Activated CD8-positive, alpha-beta memory T cell treated with anti-CD3 and anti-CD28 coated beads, Interleukin-2, amount 10 ng/mL, durations not matched to agents 7 days and 5 days (primary cell): ENCODE results near the gene KRT81. TPM values are rescaled to one million over a fixed set of nuclear protein-coding genes. Genes with fewer than 3 reads are reported as not detected.
"Not testable (repeated sequence)": the region's sequence is repeated elsewhere in the genome, so short reads cannot be mapped to it uniquely, and the experiment has no call there.

ENCODE experiments used
- ATAC-seq: fragments of 150-1000 bp; cut with Tn5 transposase; one replicate; pipeline ENCODE4 v1.10.0; 2021; ENCODE audit warnings: moderate library complexity
- CTCF ChIA-PET: fragments of 350-600 bp; sonication (Branson Sonifier 250); formaldehyde crosslinking; loops from one replicate; lab custom pipeline; 2021; ENCODE audit warnings: antibody characterized with exemption; lab: Charles Lee
- DNase-seq: peaks from one replicate; pipeline ENCODE4 v3.0.0-alpha.2; 2020
- H3K27ac Mint-ChIP-seq: one replicate; pipeline ENCODE4 v1.8.0; 2021; ENCODE audit warnings: mild to moderate bottlenecking, mixed read lengths
- H3K27me3 Mint-ChIP-seq: one replicate; pipeline ENCODE4 v1.8.0; 2021; ENCODE audit warnings: mixed read lengths
- H3K36me3 Mint-ChIP-seq: one replicate; pipeline ENCODE4 v1.8.0; 2021; ENCODE audit warnings: mild to moderate bottlenecking, mixed read lengths
- H3K4me1 Mint-ChIP-seq: one replicate; pipeline ENCODE4 v1.8.0; 2021; ENCODE audit warnings: mixed read lengths
- H3K4me3 Mint-ChIP-seq: one replicate; pipeline ENCODE4 v1.8.0; 2021; ENCODE audit warnings: mild to moderate bottlenecking, moderate library complexity, mixed read lengths
- H3K9me3 Mint-ChIP-seq: one replicate; pipeline ENCODE4 v1.8.0; 2022; ENCODE audit warnings: low read depth, mixed read lengths
- total RNA-seq, 2 experiments: library from RNA; stranded (reverse); gene quantifications; one replicate each; pipeline ENCODE4 v1.2.3, GENCODE V29; 2021

KRT81 gene
- total RNA-seq, 2 experiments from 2014 or later: 0.30 TPM; not detected in 1

DNA sequence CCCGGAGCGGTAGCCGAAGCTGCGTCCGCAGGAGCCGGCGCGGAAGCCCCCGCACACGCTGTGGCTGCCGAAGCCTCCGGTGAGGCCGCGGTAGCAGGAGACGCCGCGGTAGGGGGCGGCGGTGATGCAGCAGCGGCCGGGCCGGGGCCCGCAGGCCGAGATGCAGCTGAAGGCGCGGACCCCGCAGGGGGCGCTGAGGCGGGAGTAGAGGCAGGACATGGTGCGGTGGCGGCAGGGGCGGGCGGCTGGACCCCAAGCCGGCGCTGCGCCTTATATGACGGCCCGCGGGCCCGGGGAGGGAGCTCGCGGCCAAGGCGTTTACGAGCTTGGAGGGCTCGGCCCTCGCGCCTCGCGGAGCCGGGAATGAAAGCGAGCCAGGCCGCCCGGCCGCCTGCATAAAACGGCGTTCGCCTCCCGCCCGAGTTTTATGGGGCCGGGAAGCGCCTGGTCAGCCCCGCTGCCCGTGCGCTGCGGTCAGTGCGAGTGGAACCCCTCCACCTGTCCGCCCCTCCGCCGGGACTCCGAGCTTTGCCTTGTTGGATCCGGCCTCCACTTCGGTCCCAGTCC, 32.9 kb downstream of the KRT81 start:
- ATAC-seq (peak; percentile 23), DNase-seq (no peak)

DNA sequence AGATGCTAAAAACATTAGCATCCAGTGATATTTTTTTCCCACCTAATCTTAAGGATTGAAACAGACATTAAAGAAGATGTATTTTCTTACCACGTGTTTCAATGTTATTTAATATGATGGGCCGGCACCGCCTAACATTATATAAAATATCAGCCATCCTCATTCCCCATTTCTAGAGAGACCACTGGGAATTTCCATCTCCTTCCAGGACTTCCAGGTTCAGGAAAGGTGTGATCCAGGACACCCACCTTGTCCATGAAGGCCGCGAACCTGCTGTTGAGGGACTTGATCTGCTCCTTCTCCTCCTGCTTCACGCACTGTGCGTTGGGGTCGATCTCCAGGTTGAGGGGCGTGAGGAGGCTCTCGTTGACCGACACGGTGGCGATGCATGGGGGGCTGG, 33.4 kb downstream of the KRT81 start:
- peaks cover 17% of the 10 kb centered on the region for H3K4me1 Mint-ChIP-seq
- H3K27ac Mint-ChIP-seq, ATAC-seq, H3K9me3 Mint-ChIP-seq, DNase-seq, H3K36me3 Mint-ChIP-seq, H3K4me3 Mint-ChIP-seq: not testable (repeated sequence)
- CTCF ChIA-PET: interaction anchor here (1.7 kb wide), 1 partner anchor 22 kb away, joined by 10 read pairs; no protein-coding TSS in a partner anchor
- H3K27me3 Mint-ChIP-seq: peaks cover 74% of the 10 kb centered on the region

More for the DNA sequence above, 32.9 kb downstream of the KRT81 start:
- no peak overlapping the region for H3K4me3 Mint-ChIP-seq
- H3K36me3 Mint-ChIP-seq: no peaks in the 10 kb centered on the region
- H3K27ac Mint-ChIP-seq: no peak overlapping the region
- H3K27me3 Mint-ChIP-seq: peaks cover 71% of the 10 kb centered on the region
- CTCF ChIA-PET: interaction anchor here (1.2 to 1.7 kb wide), 3 partner anchors 14 to 37 kb away, joined by 4 to 10 read pairs (median 5); no protein-coding TSS in a partner anchor
- peaks cover 13% of the 10 kb centered on the region for H3K4me1 Mint-ChIP-seq
- H3K9me3 Mint-ChIP-seq: no peaks in the 10 kb centered on the region

DNA sequence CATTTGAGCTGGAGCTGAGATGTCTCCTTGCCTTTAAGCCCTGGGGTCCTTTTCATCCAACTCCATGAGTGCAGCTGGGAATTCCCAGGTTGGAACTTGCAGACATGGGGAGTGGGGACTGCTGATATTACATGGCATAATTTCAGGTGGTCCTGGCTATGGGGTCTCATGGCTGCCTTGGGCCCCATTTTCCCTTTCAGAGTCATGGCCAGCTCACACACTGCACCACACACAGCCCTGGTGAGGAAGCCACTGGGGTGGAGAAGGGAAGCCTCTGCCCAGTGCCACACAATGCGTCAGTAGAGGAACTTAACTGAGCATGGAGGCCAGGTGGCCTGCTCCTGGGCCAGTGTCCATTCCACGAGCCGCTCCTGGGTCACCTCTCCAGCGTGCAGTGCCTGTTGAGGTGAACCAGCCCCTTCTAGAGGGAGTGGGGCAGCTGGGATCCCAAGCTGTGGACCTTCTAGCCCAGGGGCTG, 34.2 kb downstream of the KRT81 start:
- ATAC-seq: no peak

GRCh38 chr12:52256584-52256935, 34.8 kb downstream of the KRT81 start:
- Mint-ChIP-seq H3K4me1 (peaks cover 31% of the 10 kb centered on the region), H3K27me3 (peaks cover 70% of the 10 kb centered on the region), H3K36me3 (peaks cover 6% of the 10 kb centered on the region), H3K9me3 (no peaks in the 10 kb centered on the region), H3K4me3 (no peak overlapping the region), H3K27ac (no peak overlapping the region)
- CTCF ChIA-PET: interaction anchor here (2.7 kb wide), 1 partner anchor 22 kb away, joined by 18 read pairs; no protein-coding TSS in a partner anchor
- ATAC-seq (no peak), DNase-seq (no peak)

More for the DNA sequence above, 34.2 kb downstream of the KRT81 start:
- peaks cover 25% of the 10 kb centered on the region for H3K4me1 Mint-ChIP-seq
- DNase-seq: no peak
- H3K36me3 Mint-ChIP-seq: peaks cover 4% of the 10 kb centered on the region
- no peak overlapping the region for H3K4me3 Mint-ChIP-seq
- peaks cover 74% of the 10 kb centered on the region for H3K27me3 Mint-ChIP-seq
- H3K27ac Mint-ChIP-seq: no peak overlapping the region
- no peaks in the 10 kb centered on the region for H3K9me3 Mint-ChIP-seq
- CTCF ChIA-PET: interaction anchor here (2.7 kb wide), 1 partner anchor 22 kb away, joined by 18 read pairs; no protein-coding TSS in a partner anchor

DNA sequence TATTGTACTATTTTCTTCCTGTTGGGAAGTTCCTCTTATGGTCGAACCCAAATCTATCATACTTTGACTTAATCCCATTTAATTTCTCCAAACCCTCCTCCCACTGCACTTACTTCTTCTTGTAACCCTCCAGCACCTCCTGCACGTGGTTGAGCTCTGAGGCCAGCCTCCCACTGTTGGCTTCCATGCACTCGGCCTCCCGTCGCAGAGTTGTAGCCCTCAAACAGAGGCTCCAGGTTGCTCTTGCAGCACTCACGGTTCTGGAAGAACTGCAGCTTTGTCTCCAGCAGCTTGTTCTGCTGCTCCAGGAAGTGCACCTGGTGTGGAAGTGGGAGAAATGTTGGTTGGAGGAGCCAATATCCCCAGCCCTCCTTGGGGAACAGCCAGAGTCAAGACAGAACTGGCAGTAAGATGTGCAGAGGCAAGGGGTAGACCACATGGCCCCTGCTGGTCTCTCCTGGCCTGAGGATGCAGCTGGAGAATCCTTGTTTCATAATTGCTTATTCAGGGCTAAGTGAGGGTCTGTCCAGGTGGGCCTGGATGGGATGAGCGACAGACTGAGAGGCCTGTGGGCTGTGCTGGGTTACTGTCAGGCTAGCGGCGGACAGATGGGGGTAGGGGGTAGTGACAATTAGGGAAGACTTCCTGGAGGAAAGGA, 35.3 kb downstream of the KRT81 start:
- H3K9me3 Mint-ChIP-seq: no peaks in the 10 kb centered on the region
- H3K27me3 Mint-ChIP-seq: peaks cover 68% of the 10 kb centered on the region
- no peak overlapping the region for H3K27ac Mint-ChIP-seq
- no peak for ATAC-seq
- H3K4me3 Mint-ChIP-seq: no peak overlapping the region
- CTCF ChIA-PET: interaction anchor here (1.3 to 2.7 kb wide), 2 partner anchors 23 to 28 kb away, joined by 3 to 18 read pairs; no protein-coding TSS in a partner anchor
- no peak for DNase-seq
- H3K36me3 Mint-ChIP-seq: peaks cover 10% of the 10 kb centered on the region
- peaks cover 36% of the 10 kb centered on the region for H3K4me1 Mint-ChIP-seq

DNA sequence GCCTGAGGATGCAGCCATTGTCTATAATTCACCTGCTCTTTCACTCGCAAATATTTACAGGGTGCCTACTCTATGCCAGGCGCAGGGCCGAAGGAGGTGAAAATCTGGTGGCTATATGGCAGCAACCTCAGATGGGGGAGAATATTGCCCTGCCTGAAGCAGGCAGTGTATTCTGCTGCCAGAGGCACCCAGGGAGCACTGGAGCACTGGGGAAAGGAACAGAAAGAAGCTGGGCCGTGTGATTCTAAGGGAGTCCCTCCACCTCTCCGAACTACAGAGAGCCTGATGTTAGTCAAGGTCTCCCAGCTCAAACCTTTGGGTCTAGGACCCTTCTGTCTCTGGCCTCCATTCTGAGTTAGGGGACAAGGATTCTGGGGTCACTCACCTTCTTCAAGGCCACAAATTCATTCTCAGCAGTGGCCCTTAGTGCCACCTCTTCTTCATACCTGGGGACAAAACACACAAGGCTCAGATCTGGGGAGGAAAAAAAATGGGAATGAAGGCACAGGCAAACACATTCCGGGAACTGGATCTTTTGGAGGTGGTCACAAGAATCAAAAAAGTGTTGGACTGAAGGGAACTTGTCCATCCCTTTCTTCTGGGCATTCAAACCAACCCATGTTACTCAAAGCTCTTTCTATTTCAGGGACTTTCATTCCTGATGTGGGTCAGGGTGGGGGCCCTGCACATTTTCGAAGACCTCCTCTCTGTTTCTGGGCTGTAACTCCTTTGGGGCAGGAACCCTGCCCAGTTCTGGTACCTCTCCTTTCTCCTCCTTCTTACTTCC, 36.2 kb downstream of the KRT81 start:
- ATAC-seq (no peak), DNase-seq (no peak)
- CTCF ChIA-PET: interaction anchor here (1.3 to 2.7 kb wide), 2 partner anchors 24 to 29 kb away, joined by 3 to 18 read pairs; no protein-coding TSS in a partner anchor
- H3K4me1 Mint-ChIP-seq: peaks cover 31% of the 10 kb centered on the region
- H3K27ac Mint-ChIP-seq: no peak overlapping the region
- no peak overlapping the region for H3K4me3 Mint-ChIP-seq
- H3K9me3 Mint-ChIP-seq: no peaks in the 10 kb centered on the region
- peaks cover 12% of the 10 kb centered on the region for H3K36me3 Mint-ChIP-seq
- peaks cover 61% of the 10 kb centered on the region for H3K27me3 Mint-ChIP-seq

DNA sequence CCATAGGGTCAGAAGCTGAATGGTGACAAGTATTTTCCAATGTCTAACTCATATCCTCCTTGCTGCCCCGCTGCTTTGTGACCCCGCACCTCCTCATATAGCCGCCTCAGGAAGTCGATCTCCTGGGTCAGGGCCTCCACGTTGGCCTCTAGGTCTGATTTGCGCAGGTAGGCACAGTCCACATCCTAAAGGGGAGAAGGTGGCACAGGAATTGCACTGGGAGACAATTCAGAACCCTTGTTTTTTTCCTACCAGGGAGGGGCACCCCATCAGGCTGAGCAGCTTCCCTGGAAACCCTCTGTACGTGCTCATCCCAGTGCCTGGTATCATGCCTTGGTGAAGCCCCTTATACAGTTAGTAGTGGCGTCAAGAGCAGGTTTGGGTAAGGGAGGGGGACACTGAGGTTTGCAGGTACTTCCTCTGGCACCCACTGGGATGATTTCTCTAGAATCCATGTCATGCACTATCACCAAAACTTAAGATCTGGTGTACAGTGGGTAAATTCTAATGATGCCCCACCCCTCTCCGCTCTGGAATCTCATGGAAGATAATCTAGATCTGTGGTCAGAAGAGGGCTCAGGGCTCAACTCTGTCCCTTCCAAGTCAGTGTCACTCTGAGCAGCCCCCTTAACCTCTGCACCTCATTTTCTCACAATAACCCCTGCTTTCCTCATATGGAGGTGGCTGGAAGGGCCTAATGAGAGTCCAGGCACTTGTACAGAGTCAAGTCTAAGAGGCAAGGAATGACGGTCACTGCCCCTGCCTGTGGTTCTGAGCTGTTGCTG, 37.0 kb downstream of the KRT81 start:
- no peak overlapping the region for H3K27ac Mint-ChIP-seq
- peaks cover 61% of the 10 kb centered on the region for H3K27me3 Mint-ChIP-seq
- DNase-seq (no peak), ATAC-seq (no peak)
- CTCF ChIA-PET: interaction anchor here (1.1 to 2.7 kb wide), 3 partner anchors 10 to 25 kb away, joined by 3 to 18 read pairs (median 8); no protein-coding TSS in a partner anchor
- peaks cover 34% of the 10 kb centered on the region for H3K4me1 Mint-ChIP-seq
- no peak overlapping the region for H3K4me3 Mint-ChIP-seq
- no peaks in the 10 kb centered on the region for H3K9me3 Mint-ChIP-seq
- peaks cover 12% of the 10 kb centered on the region for H3K36me3 Mint-ChIP-seq

GRCh38 chr12:52253391-52254179, 37.7 kb downstream of the KRT81 start:
- ATAC-seq (no peak), DNase-seq (no peak)
- peaks cover 54% of the 10 kb centered on the region for H3K27me3 Mint-ChIP-seq
- no peak overlapping the region for H3K4me3 Mint-ChIP-seq
- peaks cover 12% of the 10 kb centered on the region for H3K36me3 Mint-ChIP-seq
- CTCF ChIA-PET: interaction anchor here (1.1 to 1.9 kb wide), 2 partner anchors 9 to 26 kb away, joined by 3 to 8 read pairs; no protein-coding TSS in a partner anchor
- H3K27ac Mint-ChIP-seq: no peak overlapping the region
- H3K9me3 Mint-ChIP-seq: no peaks in the 10 kb centered on the region
- peaks cover 38% of the 10 kb centered on the region for H3K4me1 Mint-ChIP-seq

DNA sequence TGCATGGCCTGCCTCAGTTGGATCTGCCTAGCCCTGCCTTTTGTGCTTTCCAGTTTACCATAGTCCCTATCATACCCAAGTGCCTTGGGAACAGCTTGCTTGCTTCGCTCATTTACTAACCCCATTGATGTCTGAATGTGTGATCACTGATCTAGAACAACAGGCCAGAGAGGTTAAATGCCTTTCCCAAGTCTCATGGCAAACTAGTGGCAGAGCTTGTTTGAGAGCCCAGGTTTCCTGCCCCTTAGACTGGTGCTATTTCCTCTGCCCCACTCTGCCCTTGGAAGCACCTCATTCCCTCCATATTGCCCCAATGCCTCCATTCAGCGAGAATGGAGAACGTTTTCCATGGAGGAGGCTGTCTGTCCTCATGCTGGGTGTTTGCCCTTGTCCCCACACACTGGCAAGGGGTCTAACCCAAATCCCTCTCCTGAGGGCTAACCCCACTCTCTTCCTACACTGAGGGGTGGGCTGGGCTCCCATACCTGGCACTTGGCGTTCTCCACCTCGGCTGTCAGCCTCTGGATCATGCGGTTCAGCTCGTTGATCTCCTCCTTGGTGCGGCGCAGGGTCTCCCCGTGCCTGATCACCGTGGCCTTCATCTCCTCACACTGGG, 38.5 kb downstream of the KRT81 start:
- peaks cover 38% of the 10 kb centered on the region for H3K4me1 Mint-ChIP-seq
- peaks cover 12% of the 10 kb centered on the region for H3K36me3 Mint-ChIP-seq
- CTCF ChIA-PET: interaction anchor here (1.1 to 1.9 kb wide), 4 partner anchors 8 to 96 kb away, joined by 3 to 8 read pairs (median 4); no protein-coding TSS in a partner anchor
- DNase-seq: no peak
- ATAC-seq: no peak
- H3K27ac Mint-ChIP-seq: peak overlapping the region; percentile 94
- H3K4me3 Mint-ChIP-seq: no peak overlapping the region
- H3K27me3 Mint-ChIP-seq: peaks cover 49% of the 10 kb centered on the region
- H3K9me3 Mint-ChIP-seq: no peaks in the 10 kb centered on the region

- not testable (repeated sequence) for H3K4me3 Mint-ChIP-seq
Observed at GRCh38 chr12:52252175-52252615, 39.1 kb downstream of the KRT81 start.

DNA sequence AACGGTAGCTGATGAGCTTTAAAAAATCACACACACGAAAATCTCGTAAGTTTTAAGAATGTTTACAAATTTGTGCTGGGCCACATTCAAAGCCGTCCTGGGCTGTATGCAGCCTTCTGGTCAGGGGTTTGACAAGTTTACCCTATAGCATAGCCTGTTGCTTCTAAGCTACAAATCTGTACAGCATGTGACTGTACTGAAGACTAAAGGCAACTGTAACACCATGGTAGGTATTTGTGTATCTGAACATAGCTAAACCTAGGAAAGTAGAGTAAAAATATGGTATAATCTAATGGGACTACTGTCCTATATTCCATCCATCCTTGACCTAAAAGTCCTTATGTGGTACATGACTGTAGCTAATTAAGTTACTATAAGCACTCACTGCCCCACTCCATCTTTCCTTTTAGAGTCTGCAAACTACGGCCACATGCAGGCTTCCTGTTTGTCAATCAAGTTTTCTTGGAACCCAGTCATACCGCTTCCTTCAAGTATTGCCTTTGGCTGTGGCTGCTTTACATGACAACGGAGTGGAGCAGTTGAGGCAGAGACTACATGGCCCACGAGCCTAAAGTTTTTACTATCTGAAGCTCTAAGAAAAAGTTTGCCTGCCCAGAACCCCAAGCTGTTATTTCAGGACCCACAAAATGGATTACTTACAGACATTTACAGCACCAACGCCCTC, 39.8 kb downstream of the KRT81 start:
- Mint-ChIP-seq H3K36me3 (peaks cover 12% of the 10 kb centered on the region), H3K4me1 (peaks cover 52% of the 10 kb centered on the region), H3K9me3 (no peaks in the 10 kb centered on the region), H3K27me3 (peaks cover 36% of the 10 kb centered on the region), H3K27ac (peak overlapping the region; percentile 94), H3K4me3 (peak overlapping the region; percentile 25)
- DNase-seq (peak; percentile 71), ATAC-seq (peak; percentile 83)
- CTCF ChIA-PET: interaction anchor here (0.7 to 1.9 kb wide), 14 partner anchors 12 to 226 kb away, joined by 3 to 9 read pairs (median 4); no protein-coding TSS in a partner anchor

More at GRCh38 chr12:52252175-52252615, 39.1 kb downstream of the KRT81 start:
- peaks cover 43% of the 10 kb centered on the region for H3K27me3 Mint-ChIP-seq
- peak overlapping the region; percentile 94 for H3K27ac Mint-ChIP-seq
- CTCF ChIA-PET: interaction anchor here (0.8 to 1.9 kb wide), 12 partner anchors 11 to 227 kb away, joined by 3 to 9 read pairs (median 4); no protein-coding TSS in a partner anchor
- peaks cover 45% of the 10 kb centered on the region for H3K4me1 Mint-ChIP-seq
- peaks cover 12% of the 10 kb centered on the region for H3K36me3 Mint-ChIP-seq
- not testable (repeated sequence) for H3K9me3 Mint-ChIP-seq, DNase-seq
- peak; percentile 24 for ATAC-seq
